K562 (cell line): Measurements from ENCODE around the gene NUDCD3.

ENCODE experiments used
- CEBPB ChIP-seq: fragments of 450-650 bp; IDR thresholded peaks from 2 replicates; pipeline ENCODE4 v1.6.1; 2016; ENCODE audit warnings: missing genetic modification characterization, missing compliant biosample characterization
- CREB1 ChIP-seq, 2 experiments: sonication (generic) in 1 of 2; formaldehyde crosslinking in 1 of 2; IDR thresholded peaks; 2 replicates each; pipeline versions ENCODE4 v1.6.1 to v1.8.0; 2012 to 2022; ENCODE audit warnings: inconsistent platforms in 1 of 2, mild to moderate bottlenecking in 1 of 2, missing genetic modification reagents in 1 of 2, moderate library complexity in 1 of 2
- FOXK2 ChIP-seq, 2 experiments: fragments of 450-650 bp; IDR thresholded peaks in 1 of 2; conservative IDR thresholded peaks in 1 of 2; 2 replicates each; pipeline ENCODE4 v1.6.1; 2016; ENCODE audit warnings: low read depth in 2 of 2, mild to moderate bottlenecking in 1 of 2
- HCFC1 ChIP-seq: IDR thresholded peaks from 2 replicates; pipeline ENCODE4 v1.6.1; 2012; ENCODE audit warnings: low read depth, low read length, improper control_type of control experiment
- NFYB ChIP-seq: IDR thresholded peaks from 2 replicates; pipeline ENCODE4 v1.6.1; 2011; ENCODE audit warnings: mild to moderate bottlenecking, moderate library complexity; ENCODE audit not compliant: insufficient read length; ENCODE audit errors: extremely low read depth
- POLR2A ChIP-seq: fragments of 450-650 bp; conservative IDR thresholded peaks from 2 replicates; pipeline ENCODE4 v1.6.1; 2016
- TFAM ChIP-seq: fragments of 250-450 bp; sonication (Bioruptor Pico); conservative IDR thresholded peaks from 2 replicates; pipeline ENCODE4 v1.5.0; 2021; ENCODE audit warnings: mild to moderate bottlenecking, moderate library complexity
- ZFX ChIP-seq: sonication (generic); formaldehyde crosslinking; IDR thresholded peaks from 2 replicates; pipeline ENCODE4 v1.8.0; 2022; ENCODE audit warnings: mild to moderate bottlenecking, missing genetic modification reagents, moderate library complexity
- ZNF589 ChIP-seq: fragments of 200-800 bp; sonication (Bioruptor generic); IDR thresholded peaks from 2 replicates; pipeline ENCODE4 v1.6.1; 2016; ENCODE audit warnings: low read depth, missing genetic modification characterization, missing compliant biosample characterization
- TF ChIP-seq, protein P1 (sequence below), 3 experiments: IDR thresholded peaks in 2 of 3; conservative IDR thresholded peaks in 1 of 3; 2 replicates each; pipeline ENCODE4 v1.5.1; 2011 to 2012; ENCODE audit warnings: low read length in 3 of 3, mild to moderate bottlenecking in 3 of 3, control low read depth in 2 of 3, improper control_type of control experiment in 1 of 3, inconsistent platforms in 1 of 3, low read depth in 1 of 3, mixed read lengths in 1 of 3, moderate library complexity in 1 of 3; ENCODE audit not compliant: insufficient read depth in 2 of 3
- TF ChIP-seq, protein P2 (sequence below), 2 experiments: fragments of 200-800 bp in 1 of 2; sonication (Bioruptor generic) in 1 of 2; sonication (generic) in 1 of 2; formaldehyde crosslinking in 1 of 2; IDR thresholded peaks in 1 of 2; conservative IDR thresholded peaks in 1 of 2; 2 replicates each; pipeline versions ENCODE4 v1.5.0 to v1.6.1; 2016 to 2020; ENCODE audit warnings: missing compliant biosample characterization in 1 of 2, missing genetic modification characterization in 1 of 2, missing genetic modification reagents in 1 of 2
- TF ChIP-seq, protein P3 (sequence below): fragments of 450-650 bp; conservative IDR thresholded peaks from 2 replicates; pipeline ENCODE4 v1.6.1; 2016; ENCODE audit warnings: missing genetic modification characterization, low read depth, mild to moderate bottlenecking, control low read depth, missing compliant biosample characterization
- TF ChIP-seq, protein P4 (sequence below): fragments of 450-650 bp; IDR thresholded peaks from 2 replicates; pipeline ENCODE4 v1.6.1; 2016; ENCODE audit warnings: mild to moderate bottlenecking, moderate library complexity

DNA sequence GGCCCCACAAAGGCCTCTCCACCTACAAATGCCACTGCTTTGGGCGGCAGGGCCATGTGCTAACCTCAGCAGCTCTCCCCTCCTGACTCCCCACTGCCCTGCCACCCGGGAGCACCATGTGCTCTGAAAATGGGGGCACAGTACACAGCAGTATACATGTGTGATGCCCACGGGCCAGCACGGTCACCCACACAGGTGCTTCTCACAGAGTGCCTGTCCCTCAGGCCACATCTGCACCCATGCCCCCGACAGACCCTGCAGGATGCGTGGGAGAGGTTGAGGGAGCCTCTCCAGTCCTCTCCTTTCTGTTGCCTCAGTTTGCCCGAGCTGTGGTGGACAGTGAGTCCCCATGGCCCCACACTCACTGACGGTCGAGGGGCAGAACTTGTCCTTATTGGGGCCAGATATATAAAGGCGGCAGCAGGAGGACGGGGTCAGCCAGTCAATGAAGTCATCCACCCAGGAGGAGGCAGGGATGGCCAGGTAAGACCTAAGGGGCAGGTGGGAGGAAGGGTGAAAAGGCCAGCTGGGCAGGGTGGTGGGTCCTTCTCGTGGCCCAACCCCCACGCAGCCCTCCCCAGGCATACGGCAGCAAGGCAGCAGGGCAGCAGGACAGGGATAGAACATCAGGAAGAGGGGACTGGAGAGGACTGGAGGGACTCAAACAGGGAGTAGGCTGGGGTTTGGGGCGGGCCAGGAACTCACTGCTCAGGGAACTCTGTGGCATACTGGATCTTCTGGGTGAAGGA lies 31.1 kb upstream of the NUDCD3 start:
- no peak for TF ChIP-seq POLR2A
- TF ChIP-seq ZNF589 (CRISPR knock-in tag) = no peak
- TF ChIP-seq CEBPB (tag) = no peak
- TF ChIP-seq, protein P1, sequence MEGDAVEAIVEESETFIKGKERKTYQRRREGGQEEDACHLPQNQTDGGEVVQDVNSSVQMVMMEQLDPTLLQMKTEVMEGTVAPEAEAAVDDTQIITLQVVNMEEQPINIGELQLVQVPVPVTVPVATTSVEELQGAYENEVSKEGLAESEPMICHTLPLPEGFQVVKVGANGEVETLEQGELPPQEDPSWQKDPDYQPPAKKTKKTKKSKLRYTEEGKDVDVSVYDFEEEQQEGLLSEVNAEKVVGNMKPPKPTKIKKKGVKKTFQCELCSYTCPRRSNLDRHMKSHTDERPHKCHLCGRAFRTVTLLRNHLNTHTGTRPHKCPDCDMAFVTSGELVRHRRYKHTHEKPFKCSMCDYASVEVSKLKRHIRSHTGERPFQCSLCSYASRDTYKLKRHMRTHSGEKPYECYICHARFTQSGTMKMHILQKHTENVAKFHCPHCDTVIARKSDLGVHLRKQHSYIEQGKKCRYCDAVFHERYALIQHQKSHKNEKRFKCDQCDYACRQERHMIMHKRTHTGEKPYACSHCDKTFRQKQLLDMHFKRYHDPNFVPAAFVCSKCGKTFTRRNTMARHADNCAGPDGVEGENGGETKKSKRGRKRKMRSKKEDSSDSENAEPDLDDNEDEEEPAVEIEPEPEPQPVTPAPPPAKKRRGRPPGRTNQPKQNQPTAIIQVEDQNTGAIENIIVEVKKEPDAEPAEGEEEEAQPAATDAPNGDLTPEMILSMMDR (IDR thresholded peaks at IDR 0.05 in 2 of 3, conservative IDR thresholded peaks at IDR 0.05 in 1 of 3; ENCODE audit: insufficient read depth in 2 of 3, low read depth in 1 of 3, low read length in 3 of 3) = no peak
- TF ChIP-seq, protein P2, sequence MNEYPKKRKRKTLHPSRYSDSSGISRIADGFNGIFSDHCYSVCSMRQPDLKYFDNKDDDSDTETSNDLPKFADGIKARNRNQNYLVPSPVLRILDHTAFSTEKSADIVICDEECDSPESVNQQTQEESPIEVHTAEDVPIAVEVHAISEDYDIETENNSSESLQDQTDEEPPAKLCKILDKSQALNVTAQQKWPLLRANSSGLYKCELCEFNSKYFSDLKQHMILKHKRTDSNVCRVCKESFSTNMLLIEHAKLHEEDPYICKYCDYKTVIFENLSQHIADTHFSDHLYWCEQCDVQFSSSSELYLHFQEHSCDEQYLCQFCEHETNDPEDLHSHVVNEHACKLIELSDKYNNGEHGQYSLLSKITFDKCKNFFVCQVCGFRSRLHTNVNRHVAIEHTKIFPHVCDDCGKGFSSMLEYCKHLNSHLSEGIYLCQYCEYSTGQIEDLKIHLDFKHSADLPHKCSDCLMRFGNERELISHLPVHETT (CRISPR knock-in tag; conservative IDR thresholded peaks at IDR 0.05 in 1 of 2, IDR thresholded peaks at IDR 0.05 in 1 of 2) = no peak
- TF ChIP-seq, protein P3, sequence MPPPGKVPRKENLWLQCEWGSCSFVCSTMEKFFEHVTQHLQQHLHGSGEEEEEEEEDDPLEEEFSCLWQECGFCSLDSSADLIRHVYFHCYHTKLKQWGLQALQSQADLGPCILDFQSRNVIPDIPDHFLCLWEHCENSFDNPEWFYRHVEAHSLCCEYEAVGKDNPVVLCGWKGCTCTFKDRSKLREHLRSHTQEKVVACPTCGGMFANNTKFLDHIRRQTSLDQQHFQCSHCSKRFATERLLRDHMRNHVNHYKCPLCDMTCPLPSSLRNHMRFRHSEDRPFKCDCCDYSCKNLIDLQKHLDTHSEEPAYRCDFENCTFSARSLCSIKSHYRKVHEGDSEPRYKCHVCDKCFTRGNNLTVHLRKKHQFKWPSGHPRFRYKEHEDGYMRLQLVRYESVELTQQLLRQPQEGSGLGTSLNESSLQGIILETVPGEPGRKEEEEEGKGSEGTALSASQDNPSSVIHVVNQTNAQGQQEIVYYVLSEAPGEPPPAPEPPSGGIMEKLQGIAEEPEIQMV (tag) = no peak
- TF ChIP-seq CREB1 (IDR thresholded peaks at IDR 0.05) = no peak
- no peak for TF ChIP-seq CREB1 (CRISPR knock-in tag; IDR thresholded peaks at IDR 0.05)
- no peak for TF ChIP-seq NFYB
- TF ChIP-seq HCFC1 = no peak
- no peak for TF ChIP-seq ZFX (CRISPR knock-in tag)
- TF ChIP-seq FOXK2 (conservative IDR thresholded peaks at IDR 0.05 in 1 of 2, IDR thresholded peaks at IDR 0.05 in 1 of 2; ENCODE audit: low read depth in 2 of 2) = no peak
- no peak for TF ChIP-seq TFAM (CRISPR knock-in tag)
- TF ChIP-seq, protein P4, sequence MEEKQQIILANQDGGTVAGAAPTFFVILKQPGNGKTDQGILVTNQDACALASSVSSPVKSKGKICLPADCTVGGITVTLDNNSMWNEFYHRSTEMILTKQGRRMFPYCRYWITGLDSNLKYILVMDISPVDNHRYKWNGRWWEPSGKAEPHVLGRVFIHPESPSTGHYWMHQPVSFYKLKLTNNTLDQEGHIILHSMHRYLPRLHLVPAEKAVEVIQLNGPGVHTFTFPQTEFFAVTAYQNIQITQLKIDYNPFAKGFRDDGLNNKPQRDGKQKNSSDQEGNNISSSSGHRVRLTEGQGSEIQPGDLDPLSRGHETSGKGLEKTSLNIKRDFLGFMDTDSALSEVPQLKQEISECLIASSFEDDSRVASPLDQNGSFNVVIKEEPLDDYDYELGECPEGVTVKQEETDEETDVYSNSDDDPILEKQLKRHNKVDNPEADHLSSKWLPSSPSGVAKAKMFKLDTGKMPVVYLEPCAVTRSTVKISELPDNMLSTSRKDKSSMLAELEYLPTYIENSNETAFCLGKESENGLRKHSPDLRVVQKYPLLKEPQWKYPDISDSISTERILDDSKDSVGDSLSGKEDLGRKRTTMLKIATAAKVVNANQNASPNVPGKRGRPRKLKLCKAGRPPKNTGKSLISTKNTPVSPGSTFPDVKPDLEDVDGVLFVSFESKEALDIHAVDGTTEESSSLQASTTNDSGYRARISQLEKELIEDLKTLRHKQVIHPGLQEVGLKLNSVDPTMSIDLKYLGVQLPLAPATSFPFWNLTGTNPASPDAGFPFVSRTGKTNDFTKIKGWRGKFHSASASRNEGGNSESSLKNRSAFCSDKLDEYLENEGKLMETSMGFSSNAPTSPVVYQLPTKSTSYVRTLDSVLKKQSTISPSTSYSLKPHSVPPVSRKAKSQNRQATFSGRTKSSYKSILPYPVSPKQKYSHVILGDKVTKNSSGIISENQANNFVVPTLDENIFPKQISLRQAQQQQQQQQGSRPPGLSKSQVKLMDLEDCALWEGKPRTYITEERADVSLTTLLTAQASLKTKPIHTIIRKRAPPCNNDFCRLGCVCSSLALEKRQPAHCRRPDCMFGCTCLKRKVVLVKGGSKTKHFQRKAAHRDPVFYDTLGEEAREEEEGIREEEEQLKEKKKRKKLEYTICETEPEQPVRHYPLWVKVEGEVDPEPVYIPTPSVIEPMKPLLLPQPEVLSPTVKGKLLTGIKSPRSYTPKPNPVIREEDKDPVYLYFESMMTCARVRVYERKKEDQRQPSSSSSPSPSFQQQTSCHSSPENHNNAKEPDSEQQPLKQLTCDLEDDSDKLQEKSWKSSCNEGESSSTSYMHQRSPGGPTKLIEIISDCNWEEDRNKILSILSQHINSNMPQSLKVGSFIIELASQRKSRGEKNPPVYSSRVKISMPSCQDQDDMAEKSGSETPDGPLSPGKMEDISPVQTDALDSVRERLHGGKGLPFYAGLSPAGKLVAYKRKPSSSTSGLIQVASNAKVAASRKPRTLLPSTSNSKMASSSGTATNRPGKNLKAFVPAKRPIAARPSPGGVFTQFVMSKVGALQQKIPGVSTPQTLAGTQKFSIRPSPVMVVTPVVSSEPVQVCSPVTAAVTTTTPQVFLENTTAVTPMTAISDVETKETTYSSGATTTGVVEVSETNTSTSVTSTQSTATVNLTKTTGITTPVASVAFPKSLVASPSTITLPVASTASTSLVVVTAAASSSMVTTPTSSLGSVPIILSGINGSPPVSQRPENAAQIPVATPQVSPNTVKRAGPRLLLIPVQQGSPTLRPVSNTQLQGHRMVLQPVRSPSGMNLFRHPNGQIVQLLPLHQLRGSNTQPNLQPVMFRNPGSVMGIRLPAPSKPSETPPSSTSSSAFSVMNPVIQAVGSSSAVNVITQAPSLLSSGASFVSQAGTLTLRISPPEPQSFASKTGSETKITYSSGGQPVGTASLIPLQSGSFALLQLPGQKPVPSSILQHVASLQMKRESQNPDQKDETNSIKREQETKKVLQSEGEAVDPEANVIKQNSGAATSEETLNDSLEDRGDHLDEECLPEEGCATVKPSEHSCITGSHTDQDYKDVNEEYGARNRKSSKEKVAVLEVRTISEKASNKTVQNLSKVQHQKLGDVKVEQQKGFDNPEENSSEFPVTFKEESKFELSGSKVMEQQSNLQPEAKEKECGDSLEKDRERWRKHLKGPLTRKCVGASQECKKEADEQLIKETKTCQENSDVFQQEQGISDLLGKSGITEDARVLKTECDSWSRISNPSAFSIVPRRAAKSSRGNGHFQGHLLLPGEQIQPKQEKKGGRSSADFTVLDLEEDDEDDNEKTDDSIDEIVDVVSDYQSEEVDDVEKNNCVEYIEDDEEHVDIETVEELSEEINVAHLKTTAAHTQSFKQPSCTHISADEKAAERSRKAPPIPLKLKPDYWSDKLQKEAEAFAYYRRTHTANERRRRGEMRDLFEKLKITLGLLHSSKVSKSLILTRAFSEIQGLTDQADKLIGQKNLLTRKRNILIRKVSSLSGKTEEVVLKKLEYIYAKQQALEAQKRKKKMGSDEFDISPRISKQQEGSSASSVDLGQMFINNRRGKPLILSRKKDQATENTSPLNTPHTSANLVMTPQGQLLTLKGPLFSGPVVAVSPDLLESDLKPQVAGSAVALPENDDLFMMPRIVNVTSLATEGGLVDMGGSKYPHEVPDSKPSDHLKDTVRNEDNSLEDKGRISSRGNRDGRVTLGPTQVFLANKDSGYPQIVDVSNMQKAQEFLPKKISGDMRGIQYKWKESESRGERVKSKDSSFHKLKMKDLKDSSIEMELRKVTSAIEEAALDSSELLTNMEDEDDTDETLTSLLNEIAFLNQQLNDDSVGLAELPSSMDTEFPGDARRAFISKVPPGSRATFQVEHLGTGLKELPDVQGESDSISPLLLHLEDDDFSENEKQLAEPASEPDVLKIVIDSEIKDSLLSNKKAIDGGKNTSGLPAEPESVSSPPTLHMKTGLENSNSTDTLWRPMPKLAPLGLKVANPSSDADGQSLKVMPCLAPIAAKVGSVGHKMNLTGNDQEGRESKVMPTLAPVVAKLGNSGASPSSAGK = no peak
